BLaER1 (cell line): Measurements from ENCODE around the gene CXCR3.
"Not testable (repeated sequence)": the region's sequence is repeated elsewhere in the genome, so short reads cannot be mapped to it uniquely, and the experiment has no call there.

ENCODE experiments used
- H3K27ac ChIP-seq: shearing (Covaris generic); formaldehyde crosslinking; 2 replicates; pipeline ENCODE4 v1.8.1; 2022
- H3K27me3 ChIP-seq: shearing (Covaris generic); formaldehyde crosslinking; 2 replicates; pipeline ENCODE4 v1.8.1; 2022
- H3K36me3 ChIP-seq: shearing (Covaris generic); formaldehyde crosslinking; 2 replicates; pipeline ENCODE4 v1.8.1; 2022
- H3K4me1 ChIP-seq: shearing (Covaris generic); formaldehyde crosslinking; 2 replicates; pipeline ENCODE4 v1.8.1; 2022
- H3K4me2 ChIP-seq: shearing (Covaris generic); formaldehyde crosslinking; 2 replicates; pipeline ENCODE4 v1.8.1; 2022
- H3K4me3 ChIP-seq: shearing (Covaris generic); formaldehyde crosslinking; 2 replicates; pipeline ENCODE4 v1.8.1; 2022
- H3K9ac ChIP-seq: shearing (Covaris generic); formaldehyde crosslinking; 2 replicates; pipeline ENCODE4 v1.8.1; 2022
- H3K9me3 ChIP-seq: shearing (Covaris generic); formaldehyde crosslinking; 2 replicates; pipeline ENCODE4 v1.8.1; 2022
- H4K20me1 ChIP-seq: shearing (Covaris generic); formaldehyde crosslinking; 2 replicates; pipeline ENCODE4 v1.8.1; 2022
- Cebpa-rat ChIP-seq: shearing (Covaris generic); IDR thresholded peaks from 2 replicates; pipeline ENCODE4 v1.8.1; 2022

The CXCR3 gene

DNA sequence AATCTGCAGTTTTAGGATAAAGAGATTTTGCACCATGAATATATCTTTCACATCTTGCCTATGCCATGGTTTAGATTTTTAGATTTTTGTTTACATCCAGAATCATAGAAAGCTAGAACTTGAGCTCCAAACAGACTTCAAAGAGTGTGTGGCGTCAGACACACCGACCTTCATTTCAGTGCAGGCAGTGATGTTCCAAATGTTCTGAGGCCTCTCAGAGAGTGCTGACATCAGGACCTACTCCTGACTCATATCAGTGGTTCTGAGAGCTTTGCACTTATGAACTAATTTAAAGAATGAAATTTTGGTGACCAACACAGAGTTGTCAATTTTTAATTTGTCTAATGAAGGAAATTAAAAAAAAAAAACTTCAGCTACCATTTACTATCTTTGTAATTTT lies 18.3 kb downstream of the CXCR3 start:
- Histone ChIP-seq H3K27me3 (peaks cover 73% of the 10 kb centered on the region), H3K36me3 (peaks cover 70% of the 10 kb centered on the region), H3K4me2 (no peak overlapping the region), H3K9me3 (peaks cover 18% of the 10 kb centered on the region), H3K9ac (no peak overlapping the region), H3K4me3 (no peak overlapping the region), H3K27ac (no peak overlapping the region), H3K4me1 (no peaks in the 10 kb centered on the region), H4K20me1 (peaks cover 7% of the 10 kb centered on the region; the same call in 1 of the 2 replicates)
- TF ChIP-seq Cebpa-rat, result no peak

DNA sequence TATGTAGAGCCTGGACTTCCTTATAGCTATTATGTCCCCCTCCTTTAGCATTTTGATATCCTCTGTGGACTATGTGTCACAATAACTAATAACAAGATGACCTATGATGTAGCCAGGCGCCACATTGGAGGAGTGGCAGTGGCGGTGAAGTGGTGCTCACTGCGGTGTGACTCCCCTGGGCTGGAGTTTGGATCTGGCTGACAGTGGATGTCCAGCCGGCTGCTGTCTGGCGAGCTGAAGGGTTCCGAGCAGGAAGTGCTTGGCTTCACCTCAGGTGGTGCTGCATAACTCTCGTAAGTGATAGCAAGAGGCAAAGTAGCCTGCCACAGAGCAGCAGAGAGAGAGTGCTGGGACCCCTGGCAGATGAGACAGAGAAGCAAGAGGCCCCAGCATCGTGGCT lies 25.1 kb downstream of the CXCR3 start:
- H3K9ac ChIP-seq, H3K9me3 ChIP-seq, H3K4me1 ChIP-seq, H4K20me1 ChIP-seq, H3K27ac ChIP-seq, H3K4me2 ChIP-seq, H3K4me3 ChIP-seq: not testable (repeated sequence)
- Histone ChIP-seq H3K36me3 (peaks cover 17% of the 10 kb centered on the region), H3K27me3 (peaks cover 58% of the 10 kb centered on the region)

DNA sequence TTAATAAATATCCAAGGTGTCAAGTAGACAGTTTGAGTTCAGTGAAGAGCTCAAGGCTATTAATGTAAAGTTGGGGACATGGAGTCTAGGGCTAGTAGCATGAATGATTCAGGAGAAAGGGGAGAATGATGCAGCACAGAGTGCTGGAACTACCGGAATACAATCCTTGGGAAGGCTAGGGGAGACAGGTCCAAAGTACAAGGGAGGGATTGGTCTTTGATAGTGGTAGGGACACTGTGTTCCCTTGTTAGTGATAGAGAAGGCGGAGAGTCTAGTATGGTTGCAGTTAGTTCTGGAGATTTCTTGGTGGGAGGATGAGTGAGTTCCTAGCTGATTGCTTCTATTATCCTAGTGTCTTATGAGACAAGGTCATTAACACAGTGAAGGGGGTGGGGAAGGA lies 31.4 kb downstream of the CXCR3 start:
- no peaks in the 10 kb centered on the region for H3K9me3 ChIP-seq
- no peak overlapping the region for H3K4me2 ChIP-seq
- no peaks in the 10 kb centered on the region for H3K36me3 ChIP-seq
- no peak for TF ChIP-seq Cebpa-rat
- no peaks in the 10 kb centered on the region for H3K4me1 ChIP-seq
- H3K4me3 ChIP-seq, result no peak overlapping the region
- no peaks in the 10 kb centered on the region; the same call in 1 of the 2 replicates for H4K20me1 ChIP-seq
- no peak overlapping the region for H3K27ac ChIP-seq
- H3K27me3 ChIP-seq, result peaks cover 26% of the 10 kb centered on the region
- no peak overlapping the region for H3K9ac ChIP-seq

DNA sequence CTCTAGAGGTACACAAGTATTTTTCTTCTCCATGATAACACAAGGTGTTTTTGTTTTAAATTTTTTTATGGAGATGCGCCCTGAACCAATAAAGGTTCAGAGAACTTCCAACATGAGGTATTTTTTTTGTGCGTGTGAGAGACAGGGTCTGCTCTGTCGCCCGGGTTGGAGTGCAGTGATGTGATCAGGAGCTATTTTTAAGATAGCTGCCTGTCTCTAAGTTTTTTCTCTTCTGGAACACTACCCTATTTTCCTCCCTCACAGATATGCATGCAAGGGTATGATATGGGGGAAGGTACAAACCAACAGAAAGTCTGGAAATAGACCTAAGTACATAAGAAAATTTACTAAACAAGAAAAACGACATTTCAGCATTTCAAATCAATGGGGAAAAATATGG lies 37.1 kb downstream of the CXCR3 start:
- Histone ChIP-seq H3K36me3 (peaks cover 10% of the 10 kb centered on the region), H3K9me3 (no peaks in the 10 kb centered on the region), H3K4me1 (no peaks in the 10 kb centered on the region), H3K9ac (no peak overlapping the region), H3K27me3 (peaks cover 14% of the 10 kb centered on the region), H3K4me3 (no peak overlapping the region), H4K20me1 (peaks cover 12% of the 10 kb centered on the region; the same call in 1 of the 2 replicates), H3K4me2 (no peak overlapping the region), H3K27ac (no peak overlapping the region)
- TF ChIP-seq Cebpa-rat, result no peak

DNA sequence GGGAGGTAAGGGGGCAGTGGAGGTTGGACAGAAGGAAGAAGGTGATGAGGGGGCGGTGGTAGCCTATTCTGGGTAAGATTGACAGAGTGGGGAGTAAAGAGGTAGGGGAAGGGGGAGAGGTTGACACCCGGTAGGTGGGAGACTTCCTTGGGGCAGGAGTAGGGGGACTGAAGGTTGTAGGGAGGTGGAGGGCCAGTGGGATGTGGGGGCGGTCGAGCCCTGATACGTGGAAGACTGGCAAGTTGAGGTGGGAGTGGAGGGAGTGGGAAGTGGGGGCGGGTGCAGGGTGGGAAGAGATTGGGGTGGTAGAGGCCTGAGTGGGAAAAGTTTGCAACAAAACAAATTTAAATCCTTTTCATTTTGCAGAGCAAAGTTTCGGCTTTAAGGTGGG lies 38.3 kb downstream of the CXCR3 start:
- TF ChIP-seq Cebpa-rat, result no peak
- peaks cover 22% of the 10 kb centered on the region for H3K36me3 ChIP-seq
- no peak overlapping the region for H3K27ac ChIP-seq

DNA sequence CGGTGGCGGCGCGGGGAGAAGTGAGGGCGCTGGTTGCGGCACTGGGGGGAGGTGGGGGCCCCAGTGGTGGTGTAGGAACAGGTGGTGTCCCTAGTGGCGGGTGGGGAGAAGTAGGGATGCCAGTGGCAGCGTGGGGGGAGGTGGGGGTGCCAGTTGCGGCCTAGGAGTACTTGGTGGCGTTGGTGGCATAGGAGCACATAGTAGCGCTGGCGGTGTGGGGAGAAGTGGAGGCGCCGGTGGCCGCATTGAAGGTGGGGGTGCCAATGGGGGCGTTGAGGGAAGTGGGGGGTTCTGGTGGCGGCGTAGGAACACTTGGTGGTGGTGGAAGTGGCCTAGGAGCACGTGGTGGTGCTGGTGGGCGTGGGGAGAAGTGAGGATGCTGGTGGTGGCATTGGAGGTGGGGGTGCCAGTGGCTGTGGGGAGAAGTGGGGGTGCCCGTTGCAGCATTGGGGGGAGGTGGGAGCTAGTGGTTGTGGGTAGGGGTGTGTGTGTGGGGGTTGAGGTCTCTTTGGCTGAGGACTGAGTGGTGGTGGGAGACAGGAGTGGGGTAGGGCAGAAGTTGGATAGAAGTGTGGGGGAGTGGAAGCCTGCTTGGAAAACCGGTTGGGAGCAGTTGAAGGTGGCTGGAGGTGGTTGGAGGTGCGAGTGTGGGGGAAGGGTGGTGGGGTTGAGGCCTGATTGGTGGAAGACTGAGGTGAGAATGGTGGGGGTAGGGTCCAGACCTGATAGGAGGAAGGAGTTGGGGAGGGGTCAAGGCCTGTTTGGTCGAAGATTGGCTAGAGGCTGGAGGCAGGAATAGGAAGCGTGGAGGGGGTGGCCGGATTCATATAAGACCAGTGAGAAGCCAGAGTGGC lies 38.9 kb downstream of the CXCR3 start:
- H3K27ac ChIP-seq, result no peak overlapping the region
- H3K9ac ChIP-seq, result no peak overlapping the region
- no peak overlapping the region for H3K4me2 ChIP-seq
- TF ChIP-seq Cebpa-rat, result no peak
- peaks cover 28% of the 10 kb centered on the region for H3K36me3 ChIP-seq
- peaks cover 18% of the 10 kb centered on the region for H3K27me3 ChIP-seq
- H4K20me1 ChIP-seq, result peaks cover 28% of the 10 kb centered on the region; the same call in 1 of the 2 replicates
- H3K9me3 ChIP-seq, result no peaks in the 10 kb centered on the region
- no peaks in the 10 kb centered on the region for H3K4me1 ChIP-seq
- no peak overlapping the region for H3K4me3 ChIP-seq

More for the DNA sequence above, 38.3 kb downstream of the CXCR3 start:
- H4K20me1 ChIP-seq, result peaks cover 24% of the 10 kb centered on the region; the same call in 1 of the 2 replicates
- H3K27me3 ChIP-seq, result peaks cover 17% of the 10 kb centered on the region
- no peak overlapping the region for H3K9ac ChIP-seq
- H3K9me3 ChIP-seq, result no peaks in the 10 kb centered on the region
- no peak overlapping the region for H3K4me2 ChIP-seq
- no peak overlapping the region for H3K4me3 ChIP-seq
- no peaks in the 10 kb centered on the region for H3K4me1 ChIP-seq

DNA sequence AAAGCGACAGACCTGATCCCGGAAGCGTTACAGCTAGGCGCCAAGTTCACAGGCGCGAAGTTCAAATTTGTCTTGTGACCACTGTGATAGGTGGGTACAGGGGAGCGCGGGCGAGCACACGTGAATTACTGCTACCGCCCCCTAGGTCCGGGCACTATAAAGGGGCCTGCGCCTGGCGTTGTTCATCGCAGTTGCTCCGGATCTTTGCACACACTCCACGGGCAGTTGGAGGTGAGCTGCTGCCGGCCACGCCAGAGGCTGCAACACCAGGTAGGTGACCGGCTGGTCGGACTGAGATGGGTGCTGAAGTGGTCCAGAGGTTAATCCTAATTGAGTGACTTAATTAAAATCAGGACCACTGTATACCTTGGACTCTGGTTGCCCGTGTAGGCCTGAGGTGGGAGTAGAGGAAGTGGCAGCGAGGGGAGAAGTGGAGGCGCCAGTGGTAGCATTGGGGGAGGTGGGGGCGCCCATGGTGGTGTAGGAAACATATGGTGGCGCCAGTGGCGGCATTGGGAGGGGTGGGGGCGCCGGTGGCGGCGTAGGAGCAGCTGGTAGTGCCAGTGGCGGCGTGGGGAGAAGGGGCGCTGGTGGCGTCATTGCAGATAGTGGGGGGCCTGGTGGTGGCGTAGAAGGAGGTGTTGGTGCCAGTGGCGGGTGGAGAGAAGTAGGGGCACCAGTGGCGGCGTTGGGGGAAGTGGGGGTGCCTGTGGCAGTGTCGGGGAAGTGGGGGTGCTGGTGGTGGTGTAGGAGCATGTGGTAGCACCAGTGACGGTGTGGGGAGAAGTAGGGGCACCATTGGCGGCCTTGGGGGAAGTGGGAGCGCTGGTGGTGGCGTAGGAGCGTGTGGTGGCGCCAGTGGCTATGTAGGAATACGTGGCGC lies 39.8 kb downstream of the CXCR3 start, which contains the start of gene GCNA:
TSS of gene GCNA (plus strand) at position 185 of the 883 bp plus-strand sequence. CDS start 2,385 bp downstream, outside the sequence.
- TF ChIP-seq Cebpa-rat, result no peak
- Histone ChIP-seq H3K9ac (no peak within 1 kb of the TSS), H3K4me2 (no peak within 1 kb of the TSS), H3K27me3 (peaks cover 24% of the 10 kb centered on the region), H3K4me3 (no peak within 1 kb of the TSS), H3K4me1 (no peaks in the 10 kb centered on the region), H3K9me3 (no peaks in the 10 kb centered on the region), H3K27ac (no peak within 1 kb of the TSS), H4K20me1 (peaks cover 37% of the 10 kb centered on the region), H3K36me3 (peaks cover 37% of the 10 kb centered on the region)

DNA sequence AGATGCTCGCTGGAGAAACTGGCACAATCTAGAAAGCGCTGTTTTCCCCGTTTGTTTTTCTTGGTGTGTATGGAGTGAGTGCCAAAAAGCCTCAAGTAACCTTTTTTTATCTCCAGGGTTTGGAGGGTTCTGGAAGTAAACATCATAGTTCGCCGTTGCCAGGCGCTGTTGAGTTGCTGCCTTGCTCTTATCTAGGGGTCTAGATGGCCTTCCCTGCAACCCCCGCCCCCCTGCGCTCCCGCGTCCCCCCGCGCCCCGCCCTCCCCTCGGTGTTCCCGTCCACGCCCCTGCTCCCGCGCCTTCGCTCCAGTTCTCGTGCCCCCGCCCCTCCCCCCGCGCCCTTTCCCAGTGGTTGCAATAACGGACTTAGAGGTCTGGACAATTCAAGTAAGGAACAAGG lies 40.6 kb downstream of the CXCR3 start:
- H3K4me1 ChIP-seq, result no peaks in the 10 kb centered on the region
- peaks cover 42% of the 10 kb centered on the region for H3K36me3 ChIP-seq
- H4K20me1 ChIP-seq, result peaks cover 40% of the 10 kb centered on the region

DNA sequence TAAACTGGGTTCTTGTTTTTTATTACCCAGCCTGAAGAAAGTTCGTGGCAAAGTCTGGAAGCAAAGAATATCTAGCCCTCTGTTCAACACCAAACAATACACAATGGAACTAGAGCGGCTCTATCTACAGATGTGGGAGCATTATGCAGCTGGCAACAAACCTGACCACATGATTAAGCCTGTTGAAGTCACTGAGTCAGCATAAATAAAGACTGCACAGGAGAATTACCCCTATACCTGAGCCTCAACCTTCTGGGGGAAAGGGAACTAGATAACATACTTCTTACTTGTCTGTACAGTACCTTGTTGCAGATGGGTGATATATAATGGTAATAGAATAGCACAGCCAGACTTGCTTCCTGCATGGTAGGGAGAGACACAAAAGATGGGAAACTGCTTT lies 44.7 kb downstream of the CXCR3 start:
- no peaks in the 10 kb centered on the region for H3K4me1 ChIP-seq
- no peak for TF ChIP-seq Cebpa-rat
- H4K20me1 ChIP-seq, result peaks cover 68% of the 10 kb centered on the region
- H3K36me3 ChIP-seq, result peaks cover 79% of the 10 kb centered on the region
- H3K9me3 ChIP-seq, result no peaks in the 10 kb centered on the region
- H3K27ac ChIP-seq, result no peak overlapping the region
- no peak overlapping the region for H3K9ac ChIP-seq
- no peak overlapping the region for H3K4me3 ChIP-seq
- no peak overlapping the region for H3K4me2 ChIP-seq
- peaks cover 57% of the 10 kb centered on the region for H3K27me3 ChIP-seq

More for the DNA sequence above, 40.6 kb downstream of the CXCR3 start:
- no peak overlapping the region for H3K4me2 ChIP-seq
- no peak overlapping the region for H3K27ac ChIP-seq
- TF ChIP-seq Cebpa-rat, result no peak
- peaks cover 29% of the 10 kb centered on the region for H3K27me3 ChIP-seq
- H3K9me3 ChIP-seq, result no peaks in the 10 kb centered on the region
- H3K9ac ChIP-seq, result no peak overlapping the region
- no peak overlapping the region for H3K4me3 ChIP-seq

DNA sequence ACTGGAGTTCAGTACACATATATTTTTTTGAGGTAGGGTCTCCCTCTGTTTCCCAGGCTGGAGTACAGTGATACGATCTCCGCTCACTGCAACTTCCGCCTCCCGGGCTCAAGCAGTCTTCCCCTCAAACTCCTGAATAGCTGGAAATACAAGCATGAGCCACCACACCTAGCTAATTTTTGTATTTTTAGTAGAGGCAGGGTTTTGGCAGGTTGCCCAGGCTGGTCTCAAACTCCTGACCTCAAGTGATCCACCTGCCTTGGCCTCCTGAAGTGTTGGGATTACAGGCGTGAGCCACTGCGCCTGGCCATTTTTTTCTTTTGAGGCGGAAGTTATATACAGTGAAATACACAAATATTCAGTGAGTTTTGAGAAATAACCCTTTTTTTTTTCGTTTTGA lies 46.9 kb downstream of the CXCR3 start:
- not testable (repeated sequence) for H3K9ac ChIP-seq, H3K4me2 ChIP-seq, H3K9me3 ChIP-seq, H3K27ac ChIP-seq, H3K4me1 ChIP-seq, H3K4me3 ChIP-seq
- peaks cover 95% of the 10 kb centered on the region for H3K36me3 ChIP-seq
- H3K27me3 ChIP-seq, result peaks cover 68% of the 10 kb centered on the region
- H4K20me1 ChIP-seq, result peaks cover 80% of the 10 kb centered on the region
